ENCODE measurements around the gene SHC2.

The SHC2 gene

GRCh38 chr19:478236-478903 is 17.5 kb upstream of the SHC2 start:
- TF ChIP-seq CTCF (IDR thresholded peaks at IDR 0.05; ENCODE audit: low read depth, low read length), result no peak
- no peak for DNase-seq (ENCODE audit: low read depth, low spot score)
- H3K4me3 ChIP-seq (ENCODE audit: low read depth, low read length), result no peak overlapping the region
- in situ Hi-C loops (cut with HindIII; ENCODE audit: low sequenced_read_pairs), result no loop called here

GRCh38 chr19:475360-475759 is 14.5 kb upstream of the SHC2 start:
- no peak overlapping the region for H3K4me3 ChIP-seq (ENCODE audit: low read depth, low read length)
- in situ Hi-C loops (cut with HindIII; ENCODE audit: low sequenced_read_pairs), result no loop called here
- no peak for TF ChIP-seq CTCF (IDR thresholded peaks at IDR 0.05; ENCODE audit: low read depth, low read length)
- no peak for DNase-seq (ENCODE audit: low read depth, low spot score)

- in situ Hi-C loops (cut with HindIII; ENCODE audit: low sequenced_read_pairs), result no loop called here
- TF ChIP-seq CTCF (IDR thresholded peaks at IDR 0.05; ENCODE audit: low read depth, low read length), result no peak
- no peak overlapping the region for H3K4me3 ChIP-seq (ENCODE audit: low read depth, low read length)
- DNase-seq (ENCODE audit: low read depth, low spot score), result no peak
Observed at GRCh38 chr19:474126-475078, 13.6 kb upstream of the SHC2 start.

- in situ Hi-C loops (cut with HindIII; ENCODE audit: low sequenced_read_pairs), result no loop called here
Observed at GRCh38 chr19:472005-472858, 11.4 kb upstream of the SHC2 start.

GRCh38 chr19:470701-471100 is 9.9 kb upstream of the SHC2 start:
- H3K4me3 ChIP-seq (ENCODE audit: low read depth, low read length), result no peak overlapping the region
- in situ Hi-C loops (cut with HindIII; ENCODE audit: low sequenced_read_pairs), result no loop called here
- TF ChIP-seq CTCF (IDR thresholded peaks at IDR 0.05; ENCODE audit: low read depth, low read length), result no peak
- DNase-seq (ENCODE audit: low read depth, low spot score), result no peak

More at GRCh38 chr19:472005-472858, 11.4 kb upstream of the SHC2 start:
- no peak for TF ChIP-seq CTCF (IDR thresholded peaks at IDR 0.05; ENCODE audit: low read depth, low read length)
- no peak for DNase-seq (ENCODE audit: low read depth, low spot score)
- no peak overlapping the region for H3K4me3 ChIP-seq (ENCODE audit: low read depth, low read length)

- in situ Hi-C loops (cut with HindIII; ENCODE audit: low sequenced_read_pairs), result no loop called here
- DNase-seq (ENCODE audit: low read depth, low spot score), result no peak
- H3K4me3 ChIP-seq (ENCODE audit: low read depth, low read length), result no peak overlapping the region
- TF ChIP-seq CTCF (IDR thresholded peaks at IDR 0.05; ENCODE audit: low read depth, low read length), result no peak
Observed at GRCh38 chr19:469833-470232, 9.0 kb upstream of the SHC2 start.

All from astrocyte of the spinal cord (primary cell).